Immature natural killer cell (primary cell): Measurements from ENCODE around the gene UBAC1. TPM values are rescaled to one million over a fixed set of nuclear protein-coding genes. Genes with fewer than 3 reads are reported as not detected.
"Not testable (repeated sequence)": the region's sequence is repeated elsewhere in the genome, so short reads cannot be mapped to it uniquely, and the experiment has no call there.

ENCODE experiments used
- DNase-seq, 3 donors: peaks; one replicate each; pipeline ENCODE4 v3.0.0; 2022; ENCODE audit warnings: mixed read lengths in 1 of 3
- H3K27ac Mint-ChIP-seq, 6 donors: one replicate each; pipeline ENCODE4 v1.8.0; 2020; ENCODE audit warnings: mixed read lengths in 6 of 6, mild to moderate bottlenecking in 5 of 6, inconsistent platforms in 4 of 6, moderate library complexity in 3 of 6
- H3K27me3 Mint-ChIP-seq, 3 donors: one replicate each; pipeline ENCODE4 v1.8.0; 2020 to 2021; ENCODE audit warnings: low read depth in 3 of 3, mild to moderate bottlenecking in 3 of 3, mixed read lengths in 3 of 3, moderate library complexity in 3 of 3, inconsistent platforms in 1 of 3
- H3K36me3 Mint-ChIP-seq, 3 donors: one replicate each; pipeline ENCODE4 v1.8.0; 2020; ENCODE audit warnings: mixed read lengths in 3 of 3, inconsistent platforms in 2 of 3, mild to moderate bottlenecking in 2 of 3
- H3K4me1 Mint-ChIP-seq, 2 donors: one replicate each; pipeline ENCODE4 v1.8.0; 2020; ENCODE audit warnings: inconsistent platforms in 2 of 2, mild to moderate bottlenecking in 2 of 2, mixed read lengths in 2 of 2, moderate library complexity in 1 of 2
- H3K4me3 Mint-ChIP-seq, 5 donors: one replicate each; pipeline ENCODE4 v1.8.0; 2020; ENCODE audit warnings: mild to moderate bottlenecking in 5 of 5, mixed read lengths in 5 of 5, inconsistent platforms in 3 of 5, moderate library complexity in 3 of 5
- H3K9me3 Mint-ChIP-seq, 6 donors: one replicate each; pipeline ENCODE4 v1.8.0; 2020; ENCODE audit warnings: mild to moderate bottlenecking in 6 of 6, mixed read lengths in 6 of 6, inconsistent platforms in 4 of 6, moderate library complexity in 3 of 6
- polyA plus RNA-seq, 3 donors: library from polyadenylated mRNA; unstranded; fragments of 300-500 nt; fragmentation: Illumina TruSeq; gene quantifications; one replicate each; pipeline ENCODE4 v1.2.3, GENCODE V29; 2021

UBAC1 gene
- polyA plus RNA-seq, 3 donors from 2014 or later: 16.4 to 28.3 (median 17.7) TPM

GRCh38 chr9:135955934-135956801 lies 5.0 kb downstream of the UBAC1 start:
- Mint-ChIP-seq H3K27ac (no peak overlapping the region), H3K9me3 (no peaks in the 10 kb centered on the region), H3K4me3 (no peak overlapping the region), H3K4me1 (peaks cover 10 to 17% of the 10 kb centered on the region in 2 donors), H3K27me3 (peaks cover 9 to 11% (median 10%) of the 10 kb centered on the region in 3 donors), H3K36me3 (peaks cover 0 to 17% (median 2%) of the 10 kb centered on the region in 3 donors)
- DNase-seq: no peak

- no peak for DNase-seq
- peaks cover 17 to 39% (median 17%) of the 10 kb centered on the region in 3 donors for H3K36me3 Mint-ChIP-seq
- no peaks in the 10 kb centered on the region for H3K4me1 Mint-ChIP-seq
- H3K27ac Mint-ChIP-seq: no peak overlapping the region
- H3K27me3 Mint-ChIP-seq: peaks cover 1 to 3% (median 1%) of the 10 kb centered on the region in 3 donors
- no peak overlapping the region for H3K4me3 Mint-ChIP-seq
- no peaks in the 10 kb centered on the region for H3K9me3 Mint-ChIP-seq
Measured at GRCh38 chr9:135952664-135953206, 8.4 kb downstream of the UBAC1 start.

- H3K9me3 Mint-ChIP-seq: no peaks in the 10 kb centered on the region
- DNase-seq: no peak
- H3K4me1 Mint-ChIP-seq: no peaks in the 10 kb centered on the region
- no peak overlapping the region for H3K27ac Mint-ChIP-seq
- H3K36me3 Mint-ChIP-seq: peaks cover 18 to 43% (median 22%) of the 10 kb centered on the region in 3 donors
- H3K4me3 Mint-ChIP-seq: no peak overlapping the region
- H3K27me3 Mint-ChIP-seq: peaks cover 1 to 3% (median 1%) of the 10 kb centered on the region in 3 donors
Measured at GRCh38 chr9:135951889-135952663, 9.1 kb downstream of the UBAC1 start.

GRCh38 chr9:135951310-135951709 lies 9.9 kb downstream of the UBAC1 start:
- H3K4me1 Mint-ChIP-seq, H3K27ac Mint-ChIP-seq, DNase-seq, H3K9me3 Mint-ChIP-seq, H3K27me3 Mint-ChIP-seq, H3K4me3 Mint-ChIP-seq: not testable (repeated sequence)
- peaks cover 19 to 48% (median 26%) of the 10 kb centered on the region in 3 donors for H3K36me3 Mint-ChIP-seq

GRCh38 chr9:135950841-135951240 lies 10.3 kb downstream of the UBAC1 start:
- not testable (repeated sequence) for H3K4me1 Mint-ChIP-seq, DNase-seq, H3K9me3 Mint-ChIP-seq, H3K27me3 Mint-ChIP-seq, H3K4me3 Mint-ChIP-seq, H3K27ac Mint-ChIP-seq
- H3K36me3 Mint-ChIP-seq: peaks cover 24 to 52% (median 28%) of the 10 kb centered on the region in 3 donors

GRCh38 chr9:135950135-135950682 lies 11.0 kb downstream of the UBAC1 start:
- H3K36me3 Mint-ChIP-seq: peaks cover 30 to 59% (median 34%) of the 10 kb centered on the region in 3 donors
- peaks cover 1 to 3% (median 1%) of the 10 kb centered on the region in 3 donors for H3K27me3 Mint-ChIP-seq
- no peak for DNase-seq
- H3K9me3 Mint-ChIP-seq: no peaks in the 10 kb centered on the region
- no peak overlapping the region for H3K4me3 Mint-ChIP-seq
- H3K4me1 Mint-ChIP-seq: no peaks in the 10 kb centered on the region
- H3K27ac Mint-ChIP-seq: no peak overlapping the region

GRCh38 chr9:135949501-135950134 lies 11.6 kb downstream of the UBAC1 start:
- no peak overlapping the region for H3K4me3 Mint-ChIP-seq
- peaks cover 1 to 3% (median 1%) of the 10 kb centered on the region in 3 donors for H3K27me3 Mint-ChIP-seq
- H3K4me1 Mint-ChIP-seq: no peaks in the 10 kb centered on the region
- H3K9me3 Mint-ChIP-seq: no peaks in the 10 kb centered on the region
- no peak overlapping the region for H3K27ac Mint-ChIP-seq
- no peak for DNase-seq
- peaks cover 35 to 62% (median 37%) of the 10 kb centered on the region in 3 donors for H3K36me3 Mint-ChIP-seq

- H3K9me3 Mint-ChIP-seq: no peaks in the 10 kb centered on the region
- H3K36me3 Mint-ChIP-seq: peaks cover 38 to 67% (median 42%) of the 10 kb centered on the region in 3 donors
- no peak for DNase-seq
- peaks cover 1 to 3% (median 1%) of the 10 kb centered on the region in 3 donors for H3K27me3 Mint-ChIP-seq
- no peaks in the 10 kb centered on the region for H3K4me1 Mint-ChIP-seq
- H3K4me3 Mint-ChIP-seq: no peak overlapping the region
- H3K27ac Mint-ChIP-seq: no peak overlapping the region
Measured at GRCh38 chr9:135948968-135949367, 12.2 kb downstream of the UBAC1 start.

GRCh38 chr9:135948446-135948845 lies 12.7 kb downstream of the UBAC1 start:
- no peak overlapping the region for H3K4me3 Mint-ChIP-seq
- no peaks in the 10 kb centered on the region for H3K4me1 Mint-ChIP-seq
- H3K27me3 Mint-ChIP-seq: peaks cover 1 to 3% (median 1%) of the 10 kb centered on the region in 3 donors
- H3K27ac Mint-ChIP-seq: no peak overlapping the region
- H3K9me3 Mint-ChIP-seq: no peaks in the 10 kb centered on the region
- no peak for DNase-seq
- peaks cover 42 to 72% (median 46%) of the 10 kb centered on the region in 3 donors for H3K36me3 Mint-ChIP-seq

GRCh38 chr9:135947582-135947981 lies 13.6 kb downstream of the UBAC1 start:
- Mint-ChIP-seq H3K4me3 (no peak overlapping the region), H3K9me3 (no peaks in the 10 kb centered on the region), H3K27ac (no peak overlapping the region), H3K4me1 (no peaks in the 10 kb centered on the region), H3K36me3 (peaks cover 41 to 77% (median 55%) of the 10 kb centered on the region in 3 donors), H3K27me3 (peaks cover 1 to 3% (median 1%) of the 10 kb centered on the region in 3 donors)
- DNase-seq: no peak

- not testable (repeated sequence) for H3K27me3 Mint-ChIP-seq, H3K27ac Mint-ChIP-seq
Measured at GRCh38 chr9:135947105-135947504, 14.1 kb downstream of the UBAC1 start.

GRCh38 chr9:135946392-135946994 lies 14.7 kb downstream of the UBAC1 start:
- Mint-ChIP-seq H3K27ac (no peak overlapping the region), H3K9me3 (no peaks in the 10 kb centered on the region), H3K36me3 (peaks cover 45 to 79% (median 65%) of the 10 kb centered on the region in 3 donors), H3K27me3 (peaks cover 1 to 6% (median 3%) of the 10 kb centered on the region in 3 donors), H3K4me1 (no peaks in the 10 kb centered on the region), H3K4me3 (no peak overlapping the region)
- DNase-seq: no peak

More at GRCh38 chr9:135947105-135947504, 14.1 kb downstream of the UBAC1 start:
- not testable (repeated sequence) for DNase-seq, H3K9me3 Mint-ChIP-seq, H3K4me3 Mint-ChIP-seq, H3K4me1 Mint-ChIP-seq
- H3K36me3 Mint-ChIP-seq: peaks cover 41 to 77% (median 60%) of the 10 kb centered on the region in 3 donors

DNA sequence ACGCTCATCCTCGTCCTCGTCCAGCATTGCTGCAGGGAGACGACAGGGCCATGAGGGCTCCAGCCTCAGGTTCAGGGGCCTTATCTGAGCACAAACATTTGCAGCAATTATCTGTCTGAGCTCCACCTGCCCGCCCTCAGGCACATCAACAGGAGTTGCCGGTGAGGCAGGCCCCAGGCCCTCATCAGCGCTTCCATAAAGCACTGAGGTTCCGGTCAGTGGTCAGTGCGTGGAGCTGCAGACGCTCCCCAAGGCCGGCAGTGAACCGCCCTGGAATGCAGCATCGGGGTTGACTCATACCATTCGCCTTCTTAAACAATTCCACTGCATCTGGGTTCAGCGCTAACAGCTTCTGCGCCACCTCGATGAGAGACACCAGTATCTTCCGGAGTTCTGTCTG lies 15.2 kb downstream of the UBAC1 start:
- no peak for DNase-seq
- Mint-ChIP-seq H3K4me3 (no peak overlapping the region), H3K36me3 (peaks cover 45 to 79% (median 68%) of the 10 kb centered on the region in 3 donors), H3K4me1 (no peaks in the 10 kb centered on the region), H3K27ac (no peak overlapping the region), H3K27me3 (peaks cover 1 to 8% (median 3%) of the 10 kb centered on the region in 3 donors), H3K9me3 (no peaks in the 10 kb centered on the region)
